Spleen (tissue), 11 donors: Measurements from ENCODE around the gene AMBRA1. TPM values are rescaled to one million over a fixed set of nuclear protein-coding genes. Genes with fewer than 3 reads are reported as not detected.
A peak's percentile ranks its signal among the peaks of the same experiment; 100 is the strongest.

Experiments used
- DNase-seq: peaks from one replicate; pipeline ENCODE4 v3.0.0-alpha.2; 2020
- H3K27ac ChIP-seq, 8 donors: fragments of 200-600 bp; sonication (generic) in 7 of 8; 1 replicate in 4 of 8; 2 replicates in 4 of 8; pipeline versions ENCODE4 v1.5.0 to v1.8.0; 2016 to 2021; ENCODE audit warnings: inconsistent platforms in 4 of 8, mild to moderate bottlenecking in 4 of 8, moderate library complexity in 1 of 8
- H3K27me3 ChIP-seq, 7 donors: fragments of 200-600 bp; sonication (generic) in 6 of 7; replicated peaks in 1 of 7; 1 replicate in 4 of 7; 2 replicates in 3 of 7; pipeline versions ENCODE4 v1.5.0 to v1.8.0; 2016 to 2021; ENCODE audit warnings: inconsistent platforms in 3 of 7, mild to moderate bottlenecking in 1 of 7
- H3K36me3 ChIP-seq, 6 donors: fragments of 200-600 bp; sonication (generic) in 5 of 6; 1 replicate in 4 of 6; 2 replicates in 2 of 6; pipeline versions ENCODE4 v1.5.0 to v1.8.0; 2016 to 2021; ENCODE audit warnings: inconsistent platforms in 2 of 6
- H3K4me1 ChIP-seq, 6 donors: fragments of 200-600 bp; sonication (generic) in 5 of 6; 1 replicate in 3 of 6; 2 replicates in 3 of 6; pipeline versions ENCODE4 v1.5.0 to v1.8.0; 2016 to 2021; ENCODE audit warnings: inconsistent platforms in 3 of 6
- H3K4me3 ChIP-seq, 8 donors: fragments of 200-600 bp; sonication (generic) in 7 of 8; 1 replicate in 4 of 8; 2 replicates in 4 of 8; pipeline versions ENCODE4 v1.5.0 to v1.8.0; 2016 to 2021; ENCODE audit warnings: inconsistent platforms in 4 of 8, mild to moderate bottlenecking in 4 of 8, moderate library complexity in 2 of 8
- H3K9me3 ChIP-seq, 8 donors: fragments of 200-600 bp; sonication (generic) in 7 of 8; 1 replicate in 4 of 8; 2 replicates in 4 of 8; pipeline versions ENCODE4 v1.5.0 to v1.8.0; 2016 to 2021; ENCODE audit warnings: inconsistent platforms in 4 of 8
- CTCF ChIP-seq, 11 experiments: fragments of 200-600 bp in 7 of 11; fragments of 450-650 bp in 4 of 11; sonication (generic) in 4 of 11; IDR thresholded peaks in 8 of 11; conservative IDR thresholded peaks in 3 of 11; 1 replicate in 7 of 11; 2 replicates in 4 of 11; pipeline versions ENCODE4 v1.4.0 to v1.8.0; 2016 to 2021; ENCODE audit warnings: antibody characterized with exemption in 11 of 11, inconsistent platforms in 4 of 11, mild to moderate bottlenecking in 1 of 11
- POLR2A ChIP-seq, 3 donors: fragments of 450-650 bp; IDR thresholded peaks; one replicate each; pipeline ENCODE4 v1.5.1; 2017; ENCODE audit warnings: antibody characterized with exemption in 3 of 3, mild to moderate bottlenecking in 1 of 3
- POLR2AphosphoS5 ChIP-seq, 3 donors: sonication (generic); formaldehyde crosslinking; IDR thresholded peaks; one replicate each; pipeline ENCODE4 v1.5.1; 2017; ENCODE audit warnings: antibody characterized with exemption in 3 of 3
- WGBS, 5 donors: extraction: QIAGEN DNeasy Blood & Tissue Kit in 3 of 5; methylation state at CpG; one replicate each; pipeline versions ENCODE4 v1.1.5 to v1.1.7; 2013 to 2018; 5-methylcytosine and 5-hydroxymethylcytosine counted together
- intact Hi-C: fragments of 100-400 bp; cut with DNase I; formaldehyde crosslinking; loops from one replicate; pipeline ENCODE4 v1.15.0; 2023; ENCODE audit warnings: low total_unique reads
- polyA plus RNA-seq, 3 donors: library from polyadenylated mRNA; stranded (reverse); fragments of 200-250 nt; gene quantifications; one replicate each; pipeline ENCODE4 v1.2.1, GENCODE V29; 2013
- total RNA-seq, 7 donors: library from RNA; depleted of rRNA in 3 of 7; stranded (reverse); fragments of >200 nt in 3 of 7; fragmentation: NEBNext Ultra II Directional in 4 of 7; extraction: Animal tissue kit (Norgen Biotek cat#: 25700) in 4 of 7; gene quantifications; one replicate each; pipeline versions ENCODE4 v1.1.0 to v1.2.1, GENCODE V29; 2016 to 2021
- donor health status: healthy with polysubstance abuse.
- donor health status: DM: no; HTN: no; CAD: no; lungs with moderate emphysema.
- donor health status: DM: no; HTN: no; CAD: no.
- donor health status: Bipolar disorder and iron deficiency.
- donor health status: healthy.
- donor health status: DM: no; HTN: no; CAD: no.
- donor health status: DM: yes; HTN: yes; CAD: no.

The AMBRA1 gene
- total and polyA plus RNA-seq, 10 donors = 3.6 to 54.6 (median 37.7) TPM

- H3K4me3 ChIP-seq = no peak overlapping the region
- peaks cover 0 to 58% (median 16%) of the 10 kb centered on the region in 6 donors for H3K36me3 ChIP-seq
- TF ChIP-seq POLR2AphosphoS5 (IDR thresholded peaks at IDR 0.05) = no peak
- TF ChIP-seq POLR2A (IDR thresholded peaks at IDR 0.05) = no peak
- TF ChIP-seq CTCF (IDR thresholded peaks at IDR 0.05 in 8 of 11, conservative IDR thresholded peaks at IDR 0.05 in 3 of 11) = no peak
- 82 to 94% (median 86%) methylated on average over 5 of the region's 5 CpGs for WGBS, 5 donors
- no peak for DNase-seq
- no peaks in the 10 kb centered on the region for H3K27me3 ChIP-seq
- intact Hi-C loops = no loop called here
- no peak overlapping the region for H3K27ac ChIP-seq
- no peaks in the 10 kb centered on the region for H3K9me3 ChIP-seq
- peaks cover 0 to 31% (median 13%) of the 10 kb centered on the region in 6 donors for H3K4me1 ChIP-seq
Observed at GRCh38 chr11:46499821-46500220, 94.0 kb downstream of the AMBRA1 start.

- intact Hi-C loops = no loop called here
- TF ChIP-seq POLR2A (IDR thresholded peaks at IDR 0.05) (no peak), CTCF (IDR thresholded peaks at IDR 0.05 in 8 of 11, conservative IDR thresholded peaks at IDR 0.05 in 3 of 11) (no peak), POLR2AphosphoS5 (IDR thresholded peaks at IDR 0.05) (no peak)
Observed at GRCh38 chr11:46498968-46499367, 94.9 kb downstream of the AMBRA1 start.

GRCh38 chr11:46498179-46498578, 95.6 kb downstream of the AMBRA1 start:
- H3K27me3 ChIP-seq = no peaks in the 10 kb centered on the region
- peaks cover 0 to 31% (median 13%) of the 10 kb centered on the region in 6 donors for H3K4me1 ChIP-seq
- intact Hi-C loops = no loop called here
- WGBS, 5 donors = 61 to 79% (median 74%) methylated on average over 1 of the region's 1 CpG
- no peak overlapping the region for H3K4me3 ChIP-seq
- no peak for DNase-seq
- no peak for TF ChIP-seq POLR2AphosphoS5 (IDR thresholded peaks at IDR 0.05)
- no peak for TF ChIP-seq POLR2A (IDR thresholded peaks at IDR 0.05)
- no peak for TF ChIP-seq CTCF (IDR thresholded peaks at IDR 0.05 in 8 of 11, conservative IDR thresholded peaks at IDR 0.05 in 3 of 11)
- no peaks in the 10 kb centered on the region for H3K9me3 ChIP-seq
- H3K36me3 ChIP-seq = peaks cover 0 to 58% (median 12%) of the 10 kb centered on the region in 6 donors
- H3K27ac ChIP-seq = peak overlapping the region in 4 of 8 donors; percentile 10 to 35 (median 16)

More at GRCh38 chr11:46498968-46499367, 94.9 kb downstream of the AMBRA1 start:
- H3K27me3 ChIP-seq = no peaks in the 10 kb centered on the region
- DNase-seq = no peak
- 95 to 98% (median 97%) methylated on average over 2 of the region's 2 CpGs for WGBS, 5 donors
- H3K4me1 ChIP-seq = peaks cover 0 to 26% (median 12%) of the 10 kb centered on the region in 6 donors
- H3K27ac ChIP-seq = peak overlapping the region in 1 of 8 donors; percentile 22
- no peak overlapping the region for H3K4me3 ChIP-seq
- H3K36me3 ChIP-seq = peaks cover 0 to 58% (median 10%) of the 10 kb centered on the region in 6 donors
- no peaks in the 10 kb centered on the region for H3K9me3 ChIP-seq

GRCh38 chr11:46497498-46497897, 96.3 kb downstream of the AMBRA1 start:
- H3K27me3 ChIP-seq = no peaks in the 10 kb centered on the region
- H3K4me1 ChIP-seq = peaks cover 0 to 32% (median 17%) of the 10 kb centered on the region in 6 donors
- H3K9me3 ChIP-seq = no peaks in the 10 kb centered on the region
- peak overlapping the region in 4 of 8 donors; percentile 10 to 22 (median 16) for H3K27ac ChIP-seq
- no peak overlapping the region for H3K4me3 ChIP-seq
- H3K36me3 ChIP-seq = peaks cover 0 to 60% (median 13%) of the 10 kb centered on the region in 6 donors
- no peak for DNase-seq
- intact Hi-C loops = no loop called here
- TF ChIP-seq POLR2AphosphoS5 (IDR thresholded peaks at IDR 0.05) (no peak), POLR2A (IDR thresholded peaks at IDR 0.05) (no peak), CTCF (IDR thresholded peaks at IDR 0.05 in 8 of 11, conservative IDR thresholded peaks at IDR 0.05 in 3 of 11) (no peak)
- 59 to 79% (median 74%) methylated on average over 4 of the region's 4 CpGs for WGBS, 5 donors
